ENCODE data around the gene DDIAS. TPM values are rescaled to one million over a fixed set of nuclear protein-coding genes. Genes with fewer than 3 reads are reported as not detected.

DDIAS gene
- total and polyA plus RNA-seq, 9 of the 15 experiments (the other 6 are each of a cell fraction or from before 2014, with no cell fraction given) = 9.4 to 27.2 (median 23.3) TPM

GRCh38 chr11:82874646-82875523 is 26.7 kb upstream of the DDIAS start:
- ATAC-seq = no peak
- FAIRE-seq = no peak
- H3K36me3 ChIP-seq (ENCODE audit: control insufficient read depth, insufficient read depth, low read length) = no peaks in the 10 kb centered on the region
- 55% methylated on average over 4 of the region's 4 CpGs for WGBS (ENCODE audit: insufficient coverage, low coverage, missing lambda C conversion rate)
- H4K20me1 ChIP-seq (replicated peaks; ENCODE audit: control insufficient read depth, insufficient read depth, low read length) = no peaks in the 10 kb centered on the region
- H3K4me3 ChIP-seq = no peak overlapping the region
- H3K27me3 ChIP-seq (ENCODE audit: control insufficient read depth in 2 of 2, insufficient read depth in 2 of 2, low read length in 2 of 2) = no peaks in the 10 kb centered on the region
- H3K9me3 ChIP-seq (replicated peaks; ENCODE audit: control insufficient read depth, insufficient read depth, low read depth, low read length) = no peaks in the 10 kb centered on the region
- H3K27ac ChIP-seq (ENCODE audit: extremely low read depth, low read depth, low read length) = no peak overlapping the region
- intact Hi-C loops (cut with micrococcal nuclease) = no loop called here
- no peak overlapping the region for H3K9ac ChIP-seq (ENCODE audit: insufficient read depth in 1 of 2, low read depth in 2 of 2, low read length in 2 of 2)
- CTCF ChIA-PET (ENCODE audit: low intra/inter-chr PET ratio) = no interaction called here
- TF ChIP-seq ATF4 (CRISPR knock-in tag; IDR thresholded peaks at IDR 0.05) = no peak
- TF ChIP-seq ZC3H4 (CRISPR knock-in tag; IDR thresholded peaks at IDR 0.05; ENCODE audit: borderline replicate concordance) = no peak
- no peak for TF ChIP-seq HNRNPUL1 (IDR thresholded peaks at IDR 0.05; ENCODE audit: low read length)
- no peak for TF ChIP-seq SP1 (CRISPR knock-in tag; IDR thresholded peaks at IDR 0.05)
- no peak for TF ChIP-seq CBX5 (IDR thresholded peaks at IDR 0.05; ENCODE audit: borderline replicate concordance, low read depth)
- no peak for TF ChIP-seq ZNF282 (CRISPR knock-in tag; IDR thresholded peaks at IDR 0.05)
- TF ChIP-seq SRSF3 (IDR thresholded peaks at IDR 0.05; ENCODE audit: insufficient read depth, low read length) = no peak
- no peak for TF ChIP-seq ZC3H11A (IDR thresholded peaks at IDR 0.05; ENCODE audit: low read depth, low read length)
- no peak for TF ChIP-seq ZNF316 (IDR thresholded peaks at IDR 0.05)
- TF ChIP-seq PRMT5 (CRISPR knock-in tag; IDR thresholded peaks at IDR 0.05) = no peak
- TF ChIP-seq MTF1 (CRISPR knock-in tag; IDR thresholded peaks at IDR 0.05; ENCODE audit: borderline replicate concordance) = no peak
- TF ChIP-seq BMI1 (IDR thresholded peaks at IDR 0.05; ENCODE audit: low read length) = no peak
- no peaks in the 10 kb centered on the region for H3K9me1 ChIP-seq (ENCODE audit: control insufficient read depth, insufficient read depth, low read length)
- in situ Hi-C loops (cut with MboI) = loop anchor here (25.0 kb wide), 1 partner anchor 937 kb away; no protein-coding TSS in a partner anchor
- no TSS peak for BruUV-seq (replicated peaks)
- no peaks in the 10 kb centered on the region for H3K79me2 ChIP-seq (ENCODE audit: control insufficient read depth, insufficient read depth, low read length)
- no peak overlapping the region for H3K4me2 ChIP-seq (ENCODE audit: insufficient read depth, low read length)
- POLR2A ChIA-PET = interaction anchor here (0.6 kb wide), 1 partner anchor 456 kb away, joined by 3 read pairs; no protein-coding TSS in a partner anchor
- no peak overlapping the region for H2AFZ ChIP-seq (ENCODE audit: low read depth, low read length)
- H3K4me1 ChIP-seq (replicated peaks in 1 of 2; ENCODE audit: control insufficient read depth in 2 of 2, insufficient read depth in 2 of 2, low read length in 2 of 2) = no peaks in the 10 kb centered on the region
- no peak for DNase-seq (ENCODE audit: extremely low read depth in 1 of 4, low spot score in 3 of 4)
